Neural cell (in vitro differentiated cells): Measurements from ENCODE around the gene DYRK4. TPM values are rescaled to one million over a fixed set of nuclear protein-coding genes. Genes with fewer than 3 reads are reported as not detected.

Experiments
- H2AFZ ChIP-seq: fragments of 200-600, 300-800 bp; sonication (generic), shearing (Covaris generic); 2 replicates; pipeline ENCODE4 v1.6.0; 2014; ENCODE audit warnings: low read depth, mild to moderate bottlenecking, antibody characterized with exemption, low read length, moderate library complexity
- H3F3A ChIP-seq: fragments of 200-600 bp; shearing (Covaris generic); 2 replicates; pipeline ENCODE4 v1.6.1; 2016; ENCODE audit warnings: mild to moderate bottlenecking, moderate library complexity, mixed read lengths, antibody characterized with exemption, low read length; ENCODE audit not compliant: insufficient read depth, poor library complexity, severe bottlenecking
- H3K27ac ChIP-seq: fragments of 200-600, 300-800 bp; sonication (generic), shearing (Covaris generic); 2 replicates; pipeline ENCODE4 v1.5.1; 2014; ENCODE audit warnings: mild to moderate bottlenecking, low read length, moderate library complexity
- H3K27me3 ChIP-seq: fragments of 300-800, 200-600 bp; sonication (generic), shearing (Covaris generic); 2 replicates; pipeline ENCODE4 v1.6.0; 2014; ENCODE audit warnings: mild to moderate bottlenecking, low read depth, low read length, moderate library complexity; ENCODE audit not compliant: insufficient read depth
- H3K36me3 ChIP-seq: fragments of 300-800, 200-600 bp; sonication (generic), shearing (Covaris generic); 2 replicates; pipeline ENCODE4 v1.5.1; 2014; ENCODE audit warnings: mild to moderate bottlenecking, antibody characterized with exemption, low read length, moderate library complexity; ENCODE audit not compliant: insufficient read depth
- H3K4me2 ChIP-seq: fragments of 300-800, 200-600 bp; sonication (generic), shearing (Covaris generic); 2 replicates; pipeline ENCODE4 v1.6.0; 2014; ENCODE audit warnings: mild to moderate bottlenecking, low read length
- H3K4me3 ChIP-seq: fragments of 300-800, 200-600 bp; sonication (generic), shearing (Covaris generic); 2 replicates; pipeline ENCODE4 v1.5.1; 2014; ENCODE audit warnings: mild to moderate bottlenecking, low read length, moderate library complexity
- H3K79me2 ChIP-seq: fragments of 200-600 bp; shearing (Covaris generic); replicated peaks from 2 replicates; pipeline ENCODE4 v1.6.0; 2014; ENCODE audit warnings: mild to moderate bottlenecking, low read length, moderate library complexity; ENCODE audit not compliant: insufficient read depth
- H3K9ac ChIP-seq: fragments of 300-800, 200-600 bp; sonication (generic), shearing (Covaris generic); 2 replicates; pipeline ENCODE4 v1.6.1; 2016; ENCODE audit warnings: mild to moderate bottlenecking, low read length, mixed read lengths
- H3K9me2 ChIP-seq: fragments of 200-600 bp; shearing (Covaris generic); 2 replicates; pipeline ENCODE4 v1.6.1; 2016; ENCODE audit warnings: mild to moderate bottlenecking, low read length, mixed read lengths; ENCODE audit not compliant: insufficient read depth
- H3K9me3 ChIP-seq: fragments of 200-600, 300-800 bp; sonication (generic), shearing (Covaris generic); 2 replicates; pipeline ENCODE4 v1.6.1; 2016; ENCODE audit warnings: mild to moderate bottlenecking, mixed run types, low read length, moderate library complexity, mixed read lengths
- H4K20me1 ChIP-seq: fragments of 200-600 bp; shearing (Covaris generic); 2 replicates; pipeline ENCODE4 v1.6.1; 2016; ENCODE audit warnings: mild to moderate bottlenecking, mixed run types; ENCODE audit not compliant: insufficient read depth
- EP300 ChIP-seq: fragments of 450-650 bp; conservative IDR thresholded peaks from 2 replicates; pipeline ENCODE4 v1.6.1; 2014; ENCODE audit warnings: antibody characterized with exemption, mild to moderate bottlenecking, moderate library complexity; ENCODE audit not compliant: poor library complexity, severe bottlenecking
- EZH2 ChIP-seq: fragments of 200-600, 300-800 bp; shearing (Covaris generic), sonication (generic); IDR thresholded peaks from 2 replicates; pipeline ENCODE4 v1.6.1; 2014; ENCODE audit warnings: antibody characterized with exemption, low read length, borderline replicate concordance, mild to moderate bottlenecking; ENCODE audit not compliant: insufficient read depth, poor library complexity, severe bottlenecking
- MXI1 ChIP-seq: fragments of 450-650 bp; conservative IDR thresholded peaks from 2 replicates; pipeline ENCODE4 v1.6.1; 2014; ENCODE audit warnings: antibody characterized with exemption, mild to moderate bottlenecking; ENCODE audit not compliant: poor library complexity, severe bottlenecking
- POLR2AphosphoS5 ChIP-seq: IDR thresholded peaks from 2 replicates; pipeline ENCODE4 v1.6.1; 2012
- RAD21 ChIP-seq: fragments of 450-650 bp; conservative IDR thresholded peaks from 2 replicates; pipeline ENCODE4 v1.6.1; 2014; ENCODE audit warnings: antibody characterized with exemption, mild to moderate bottlenecking, moderate library complexity
- TAF1 ChIP-seq: IDR thresholded peaks from 2 replicates; pipeline ENCODE4 v1.6.1; 2012; ENCODE audit warnings: low read depth
- polyA plus RNA-seq: library from polyadenylated mRNA; depleted of rRNA; stranded (reverse); fragments of >200 nt; gene quantifications from 2 replicates; pipeline ENCODE4 v1.2.3, GENCODE V29; 2014
- TF ChIP-seq, protein P1 (sequence below): IDR thresholded peaks from 2 replicates; pipeline ENCODE4 v1.6.1; 2012; ENCODE audit warnings: borderline replicate concordance

DYRK4 gene
- polyA plus RNA-seq, 1 donor from 2014 or later = 13.2 TPM

DNA sequence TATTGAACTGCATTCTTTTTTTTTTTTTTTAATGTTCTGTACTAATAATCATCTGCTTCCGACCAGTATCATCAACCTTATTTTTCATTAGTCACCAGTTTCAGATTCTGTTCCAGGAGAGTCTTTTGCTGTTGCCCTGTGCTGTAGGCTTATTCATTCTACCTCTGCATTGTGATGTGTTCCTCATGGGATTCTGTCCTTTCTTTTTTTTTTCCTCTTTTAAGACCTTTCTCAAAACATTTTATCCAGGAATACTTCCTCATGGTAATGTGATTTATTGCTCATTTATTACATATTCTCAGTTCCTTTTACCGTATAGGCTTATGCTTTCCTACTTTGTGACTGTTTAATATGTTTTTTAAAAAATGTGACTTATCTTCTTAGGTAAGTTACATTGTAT lies 91.7 kb downstream of the DYRK4 start:
- no peak overlapping the region for H3K4me2 ChIP-seq
- TF ChIP-seq RAD21 (no peak), POLR2AphosphoS5 (no peak), EZH2 (no peak), MXI1 (no peak), TAF1 (no peak), EP300 (no peak)
- TF ChIP-seq, protein P1, sequence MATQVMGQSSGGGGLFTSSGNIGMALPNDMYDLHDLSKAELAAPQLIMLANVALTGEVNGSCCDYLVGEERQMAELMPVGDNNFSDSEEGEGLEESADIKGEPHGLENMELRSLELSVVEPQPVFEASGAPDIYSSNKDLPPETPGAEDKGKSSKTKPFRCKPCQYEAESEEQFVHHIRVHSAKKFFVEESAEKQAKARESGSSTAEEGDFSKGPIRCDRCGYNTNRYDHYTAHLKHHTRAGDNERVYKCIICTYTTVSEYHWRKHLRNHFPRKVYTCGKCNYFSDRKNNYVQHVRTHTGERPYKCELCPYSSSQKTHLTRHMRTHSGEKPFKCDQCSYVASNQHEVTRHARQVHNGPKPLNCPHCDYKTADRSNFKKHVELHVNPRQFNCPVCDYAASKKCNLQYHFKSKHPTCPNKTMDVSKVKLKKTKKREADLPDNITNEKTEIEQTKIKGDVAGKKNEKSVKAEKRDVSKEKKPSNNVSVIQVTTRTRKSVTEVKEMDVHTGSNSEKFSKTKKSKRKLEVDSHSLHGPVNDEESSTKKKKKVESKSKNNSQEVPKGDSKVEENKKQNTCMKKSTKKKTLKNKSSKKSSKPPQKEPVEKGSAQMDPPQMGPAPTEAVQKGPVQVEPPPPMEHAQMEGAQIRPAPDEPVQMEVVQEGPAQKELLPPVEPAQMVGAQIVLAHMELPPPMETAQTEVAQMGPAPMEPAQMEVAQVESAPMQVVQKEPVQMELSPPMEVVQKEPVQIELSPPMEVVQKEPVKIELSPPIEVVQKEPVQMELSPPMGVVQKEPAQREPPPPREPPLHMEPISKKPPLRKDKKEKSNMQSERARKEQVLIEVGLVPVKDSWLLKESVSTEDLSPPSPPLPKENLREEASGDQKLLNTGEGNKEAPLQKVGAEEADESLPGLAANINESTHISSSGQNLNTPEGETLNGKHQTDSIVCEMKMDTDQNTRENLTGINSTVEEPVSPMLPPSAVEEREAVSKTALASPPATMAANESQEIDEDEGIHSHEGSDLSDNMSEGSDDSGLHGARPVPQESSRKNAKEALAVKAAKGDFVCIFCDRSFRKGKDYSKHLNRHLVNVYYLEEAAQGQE = no peak
- no peak overlapping the region for H3K9ac ChIP-seq
- no peaks in the 10 kb centered on the region for H3K27me3 ChIP-seq
- peaks cover 11% of the 10 kb centered on the region for H3K36me3 ChIP-seq
- peaks cover 48% of the 10 kb centered on the region for H3K79me2 ChIP-seq
- no peak overlapping the region for H3K27ac ChIP-seq
- H3K9me3 ChIP-seq = no peaks in the 10 kb centered on the region
- H4K20me1 ChIP-seq = no peaks in the 10 kb centered on the region
- H3K4me3 ChIP-seq = no peak overlapping the region
- H2AFZ ChIP-seq = no peak overlapping the region
- H3K9me2 ChIP-seq = no peaks in the 10 kb centered on the region
- H3F3A ChIP-seq = no peaks in the 10 kb centered on the region

Other genes starting within 250 kb of the DYRK4 start
- gene TIGAR, start 241.0 kb upstream of the DYRK4 start, polyA plus RNA-seq = 9.0 and 10.0 TPM in 2 replicates
- not detected in 2 replicates for gene FGF23, start 182.5 kb upstream of the DYRK4 start, polyA plus RNA-seq
- gene FGF6, start 116.4 kb upstream of the DYRK4 start, polyA plus RNA-seq = not detected in 2 replicates
- 6.6 and 10.2 TPM in 2 replicates for gene RAD51AP1, start 23.3 kb upstream of the DYRK4 start, polyA plus RNA-seq
- 0.46 and 1.6 TPM in 2 replicates for gene AKAP3, start 86.8 kb downstream of the DYRK4 start, polyA plus RNA-seq
- 67.3 and 73.3 TPM in 2 replicates for gene NDUFA9, start 86.9 kb downstream of the DYRK4 start, polyA plus RNA-seq
- gene GALNT8, start 158.2 kb downstream of the DYRK4 start, polyA plus RNA-seq = 25.8 and 25.9 TPM in 2 replicates